HUES6 (cell line): ENCODE results near the gene IMP3.
"Not testable (repeated sequence)": the region's sequence is repeated elsewhere in the genome, so short reads cannot be mapped to it uniquely, and the experiment has no call there.

Experiments
- H3K27ac ChIP-seq: 2 replicates; pipeline ENCODE4 v1.7.0; 2013; ENCODE audit warnings: low read depth, mild to moderate bottlenecking, low read length, inconsistent platforms
- H3K27me3 ChIP-seq: 2 replicates; pipeline ENCODE4 v1.6.1; 2013; ENCODE audit warnings: low read length; ENCODE audit not compliant: control insufficient read depth, insufficient read depth
- H3K36me3 ChIP-seq: 2 replicates; pipeline ENCODE4 v1.6.1; 2013; ENCODE audit warnings: low read length; ENCODE audit not compliant: control insufficient read depth, insufficient read depth
- H3K4me1 ChIP-seq: 2 replicates; pipeline ENCODE4 v1.6.1; 2013; ENCODE audit warnings: low read length; ENCODE audit not compliant: control insufficient read depth, insufficient read depth
- H3K4me3 ChIP-seq: 2 replicates; pipeline ENCODE4 v1.5.1; 2013; ENCODE audit warnings: low read depth, low read length
- H3K9ac ChIP-seq: one replicate; pipeline ENCODE4 v1.6.1; 2013; ENCODE audit warnings: mild to moderate bottlenecking, low read length
- H3K9me3 ChIP-seq: 2 replicates; pipeline ENCODE4 v1.6.1; 2013; ENCODE audit warnings: low read depth, low read length; ENCODE audit not compliant: control insufficient read depth, insufficient read depth

The IMP3 gene

DNA sequence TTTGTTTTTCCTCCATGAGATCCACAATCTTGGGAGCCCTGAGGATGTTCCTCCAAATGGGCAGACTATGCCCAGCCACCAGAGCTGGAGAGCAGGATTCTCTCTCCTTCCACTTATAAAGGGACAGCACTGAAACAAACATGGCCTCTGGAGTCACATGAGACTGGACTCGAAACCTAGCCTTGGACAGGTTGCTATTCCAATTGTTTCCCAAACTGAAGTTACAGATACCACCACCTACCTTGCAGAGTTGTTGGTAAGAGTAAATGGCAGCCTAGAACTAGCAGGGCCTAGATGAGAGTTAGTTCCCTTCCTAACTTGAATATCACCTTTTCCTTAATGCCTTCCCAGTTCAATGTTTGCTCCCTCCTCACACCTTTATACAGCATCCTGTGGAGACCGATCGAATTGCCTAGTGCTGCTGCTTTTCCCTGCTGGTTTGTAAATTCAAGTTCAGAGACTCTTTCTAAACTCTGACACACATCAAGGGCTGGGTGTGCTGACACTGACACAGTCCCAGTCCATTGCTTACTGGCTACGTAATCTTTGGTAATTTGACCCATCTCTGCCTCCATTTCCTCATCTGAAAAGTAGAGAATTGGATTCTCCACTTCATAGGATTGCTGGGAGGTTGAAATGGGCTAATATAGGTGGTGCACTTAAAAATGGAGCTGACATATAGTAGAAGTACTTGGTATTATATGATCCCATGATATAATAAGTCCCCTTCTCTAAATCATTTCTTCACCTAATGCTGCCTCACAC, 2.6 kb downstream of the IMP3 start:
- no peak overlapping the region for H3K27ac ChIP-seq

DNA sequence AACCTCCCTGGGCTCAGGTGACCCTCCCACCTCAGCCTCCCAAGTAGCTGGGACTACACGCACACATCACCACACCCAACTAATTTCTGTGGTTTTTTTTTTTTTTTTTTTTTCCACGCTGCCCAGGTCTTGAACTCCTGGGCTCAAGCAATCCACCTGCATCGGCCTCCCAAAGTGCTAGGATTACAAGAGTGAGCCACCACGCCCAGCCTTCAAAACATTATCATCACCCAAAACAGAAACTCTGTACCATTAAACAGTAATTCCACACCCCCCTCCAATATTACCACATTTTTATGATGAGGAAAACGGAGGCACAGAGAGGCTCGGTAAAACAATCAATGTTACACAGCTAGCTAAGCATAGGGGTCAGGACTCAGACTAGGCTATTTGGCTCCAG, 4.0 kb downstream of the IMP3 start:
- Histone ChIP-seq H3K27ac (no peak overlapping the region), H3K4me1 (peaks cover 15% of the 10 kb centered on the region), H3K27me3 (no peaks in the 10 kb centered on the region), H3K36me3 (no peaks in the 10 kb centered on the region), H3K9ac (no peak overlapping the region), H3K9me3 (no peaks in the 10 kb centered on the region), H3K4me3 (no peak overlapping the region)

More for the DNA sequence above, 2.6 kb downstream of the IMP3 start:
- no peak overlapping the region for H3K9ac ChIP-seq
- H3K4me3 ChIP-seq = peak overlapping the region; percentile 91
- H3K36me3 ChIP-seq = no peaks in the 10 kb centered on the region
- H3K4me1 ChIP-seq = peaks cover 15% of the 10 kb centered on the region
- H3K9me3 ChIP-seq = no peaks in the 10 kb centered on the region
- H3K27me3 ChIP-seq = no peaks in the 10 kb centered on the region

DNA sequence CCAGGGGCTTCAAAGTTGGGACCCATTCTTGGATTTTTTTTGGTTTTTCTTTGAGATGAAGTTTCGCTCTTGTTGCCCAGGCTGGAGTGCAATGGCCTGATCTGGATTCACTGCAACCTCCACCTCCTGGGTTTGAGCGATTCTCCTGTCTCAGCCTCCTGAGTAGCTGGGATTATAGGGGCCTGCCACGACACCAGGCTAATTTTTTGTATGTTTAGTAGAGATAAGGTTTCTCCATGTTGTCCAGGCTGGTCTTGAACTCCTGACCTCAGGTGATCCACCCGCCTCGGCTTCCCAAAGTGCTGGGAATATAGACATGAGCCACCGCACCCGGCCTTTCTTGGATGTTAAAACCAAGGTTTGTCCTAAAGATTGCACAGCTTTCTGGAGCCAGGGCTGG, 6.1 kb downstream of the IMP3 start:
- not testable (repeated sequence) for H3K4me3 ChIP-seq, H3K9ac ChIP-seq, H3K9me3 ChIP-seq, H3K27me3 ChIP-seq, H3K27ac ChIP-seq, H3K36me3 ChIP-seq
- peaks cover 15% of the 10 kb centered on the region for H3K4me1 ChIP-seq

DNA sequence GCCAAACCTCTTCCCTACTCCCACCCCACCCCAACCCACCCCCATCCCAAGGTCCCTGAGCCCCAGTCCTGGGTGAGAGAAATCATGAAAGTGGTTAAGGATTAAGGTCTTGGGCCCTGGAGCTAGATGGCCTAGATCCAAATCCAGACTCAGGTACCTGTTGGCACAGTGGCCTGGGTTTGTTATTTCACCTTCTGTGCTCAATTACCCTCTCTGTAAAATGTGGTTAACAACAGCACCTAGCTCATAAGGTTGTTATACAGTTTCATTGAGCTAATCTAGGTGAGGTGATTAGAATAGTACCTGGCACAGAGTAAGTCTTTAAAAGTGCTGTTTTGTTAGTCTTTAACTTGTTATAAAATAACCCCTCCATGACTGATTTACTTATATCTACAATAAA, 8.1 kb downstream of the IMP3 start:
- no peak overlapping the region for H3K27ac ChIP-seq
- no peaks in the 10 kb centered on the region for H3K27me3 ChIP-seq
- H3K9me3 ChIP-seq = no peaks in the 10 kb centered on the region
- H3K4me3 ChIP-seq = no peak overlapping the region
- peaks cover 10% of the 10 kb centered on the region for H3K4me1 ChIP-seq
- H3K36me3 ChIP-seq = no peaks in the 10 kb centered on the region
- H3K9ac ChIP-seq = no peak overlapping the region

DNA sequence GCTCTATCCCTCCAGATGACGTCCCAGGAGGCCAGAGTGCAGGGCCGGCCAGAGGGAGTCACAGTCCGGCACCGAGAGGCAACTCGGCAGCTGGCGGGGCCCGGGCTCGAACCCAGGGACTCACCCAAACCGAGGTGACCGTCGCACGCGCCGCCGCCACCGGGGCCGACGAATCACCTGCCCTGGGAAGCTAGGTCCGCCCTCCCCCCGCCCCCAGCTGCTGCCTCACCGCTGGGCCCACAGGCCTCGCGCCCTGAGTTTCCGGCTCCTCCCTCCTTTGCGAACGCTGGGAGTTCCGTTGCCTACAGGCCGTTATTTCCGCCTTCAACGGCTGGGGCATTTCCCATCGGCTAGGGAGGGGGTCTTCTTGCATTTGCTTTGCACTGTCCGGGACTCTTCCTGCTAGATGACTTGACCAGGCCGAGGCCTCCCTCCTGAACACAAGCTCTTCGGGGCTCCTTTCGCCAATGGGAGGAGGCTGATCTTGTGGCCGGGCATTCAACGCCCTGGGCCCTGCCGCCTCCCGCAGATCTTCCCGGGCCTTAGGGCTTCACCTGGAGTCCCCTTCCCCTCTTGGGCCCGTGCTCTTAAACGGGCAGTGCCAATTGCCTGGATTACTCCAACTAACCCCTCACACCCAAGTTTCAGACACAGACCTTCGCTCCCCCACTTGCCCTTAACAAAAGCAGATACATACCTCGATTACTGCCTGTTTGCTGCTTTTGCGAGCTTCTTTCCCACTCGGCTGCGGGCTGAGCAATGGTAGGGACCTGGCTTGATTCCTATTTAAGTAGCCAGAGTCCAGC, 14.3 kb downstream of the IMP3 start, which contains the start of gene SNUPN:
SNUPN (minus strand) TSS at position 184 of the 806 bp plus-strand sequence. CDS start 4,674 bp downstream, outside the sequence.
- peak within 1 kb of the TSS; percentile 87 for H3K4me3 ChIP-seq
- peak within 1 kb of the TSS; percentile 97 for H3K27ac ChIP-seq
- no peaks in the 10 kb centered on the region for H3K9me3 ChIP-seq
- H3K9ac ChIP-seq = peak within 1 kb of the TSS; percentile 96
- H3K36me3 ChIP-seq = peaks cover under 1% of the 10 kb centered on the region; the same call in 1 of the 2 replicates
- H3K4me1 ChIP-seq = peaks cover 5% of the 10 kb centered on the region; the same call in 1 of the 2 replicates
- H3K27me3 ChIP-seq = no peaks in the 10 kb centered on the region

DNA sequence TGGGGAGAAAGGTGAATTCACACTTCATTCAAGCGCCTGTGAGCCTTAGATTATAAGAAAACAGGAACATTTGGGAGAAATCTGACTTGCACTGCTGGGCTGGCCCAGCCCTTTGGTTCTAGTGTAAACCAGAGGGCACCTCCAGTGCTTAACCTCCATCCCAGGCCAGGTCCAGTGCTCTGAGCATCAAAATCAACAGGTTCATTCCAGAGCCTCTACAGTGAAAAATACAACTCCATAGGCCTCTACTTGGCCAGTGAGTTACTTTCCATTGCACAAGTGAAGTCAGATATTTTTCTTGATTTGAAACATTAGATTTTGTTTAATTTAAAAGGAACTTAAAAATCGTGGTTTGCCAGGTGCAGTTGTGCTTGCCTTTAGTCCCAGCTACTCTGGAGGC, 17.5 kb downstream of the IMP3 start:
- H3K27ac ChIP-seq = no peak overlapping the region
- peaks cover 19% of the 10 kb centered on the region for H3K36me3 ChIP-seq
- H3K4me3 ChIP-seq = no peak overlapping the region
- H3K9me3 ChIP-seq = no peaks in the 10 kb centered on the region
- peaks cover 3% of the 10 kb centered on the region; the same call in 1 of the 2 replicates for H3K4me1 ChIP-seq
- no peak overlapping the region for H3K9ac ChIP-seq
- H3K27me3 ChIP-seq = no peaks in the 10 kb centered on the region

DNA sequence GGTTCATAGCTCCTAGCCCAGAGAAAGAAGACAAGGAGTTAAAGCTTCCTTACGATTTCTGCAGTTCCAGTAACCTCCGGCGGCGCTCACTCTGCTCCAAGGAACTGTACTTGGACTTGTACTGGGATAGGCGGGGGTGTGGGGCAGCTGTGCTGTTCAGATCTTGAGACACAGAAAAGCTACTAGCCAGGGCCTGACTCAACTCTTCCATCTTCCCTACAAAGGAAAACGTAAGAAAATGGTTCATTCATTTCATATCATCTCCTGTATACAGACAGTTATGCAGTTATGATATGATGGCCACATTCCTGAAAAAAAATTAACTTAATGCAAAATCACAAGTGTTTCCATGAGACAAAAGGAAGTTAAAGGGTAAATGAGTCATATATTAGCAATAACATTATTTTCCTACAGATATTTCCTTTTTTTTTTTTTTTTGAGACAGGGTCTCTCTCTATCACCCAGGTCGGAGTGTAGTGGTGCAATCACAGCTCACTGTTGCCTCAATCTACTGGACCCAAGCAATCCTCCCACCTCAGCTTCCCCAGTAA, 19.1 kb downstream of the IMP3 start:
- H3K27ac ChIP-seq = no peak overlapping the region
- H3K4me1 ChIP-seq = no peaks in the 10 kb centered on the region
- H3K9me3 ChIP-seq = no peaks in the 10 kb centered on the region
- H3K4me3 ChIP-seq = no peak overlapping the region
- H3K9ac ChIP-seq = no peak overlapping the region
- no peaks in the 10 kb centered on the region for H3K27me3 ChIP-seq
- H3K36me3 ChIP-seq = peaks cover 34% of the 10 kb centered on the region

DNA sequence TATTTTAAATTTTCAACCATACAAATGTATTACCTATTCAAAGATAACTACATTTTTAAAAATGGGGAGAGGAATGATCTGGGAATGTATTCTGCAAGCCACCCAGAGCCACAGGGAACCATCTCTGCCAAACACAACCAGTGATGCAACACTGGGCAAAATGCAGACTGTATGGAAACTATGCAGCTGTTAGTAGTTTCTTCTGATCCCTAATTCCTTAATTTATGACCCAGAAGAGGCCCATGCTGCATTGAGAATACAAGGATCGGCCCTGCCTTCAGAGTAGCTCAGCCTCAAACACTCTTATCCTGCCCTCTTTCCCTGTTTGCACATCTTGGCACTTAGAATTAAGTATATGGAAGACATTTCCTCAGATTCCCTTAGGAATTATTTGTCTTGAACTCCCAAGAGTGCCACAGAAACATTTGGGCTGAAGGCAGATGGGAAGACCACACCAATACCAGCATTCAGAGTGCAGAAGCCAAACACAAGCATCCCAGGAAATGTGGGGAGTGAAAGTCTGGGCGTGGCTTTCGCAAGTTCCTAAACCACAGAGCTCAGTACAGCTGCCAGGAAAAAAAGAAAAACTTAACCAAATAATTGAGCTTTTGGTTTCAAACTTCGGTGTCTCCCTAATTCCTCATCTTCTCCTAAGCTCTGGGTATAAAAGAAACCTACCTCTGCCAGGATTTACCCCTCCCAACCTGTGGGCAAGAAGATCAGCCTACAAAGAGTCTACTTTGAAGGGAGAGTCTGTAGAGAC, 19.8 kb downstream of the IMP3 start:
- H3K27me3 ChIP-seq = no peaks in the 10 kb centered on the region
- no peak overlapping the region for H3K27ac ChIP-seq
- H3K36me3 ChIP-seq = peaks cover 39% of the 10 kb centered on the region
- H3K4me3 ChIP-seq = no peak overlapping the region
- H3K9me3 ChIP-seq = no peaks in the 10 kb centered on the region
- no peaks in the 10 kb centered on the region for H3K4me1 ChIP-seq
- no peak overlapping the region for H3K9ac ChIP-seq

DNA sequence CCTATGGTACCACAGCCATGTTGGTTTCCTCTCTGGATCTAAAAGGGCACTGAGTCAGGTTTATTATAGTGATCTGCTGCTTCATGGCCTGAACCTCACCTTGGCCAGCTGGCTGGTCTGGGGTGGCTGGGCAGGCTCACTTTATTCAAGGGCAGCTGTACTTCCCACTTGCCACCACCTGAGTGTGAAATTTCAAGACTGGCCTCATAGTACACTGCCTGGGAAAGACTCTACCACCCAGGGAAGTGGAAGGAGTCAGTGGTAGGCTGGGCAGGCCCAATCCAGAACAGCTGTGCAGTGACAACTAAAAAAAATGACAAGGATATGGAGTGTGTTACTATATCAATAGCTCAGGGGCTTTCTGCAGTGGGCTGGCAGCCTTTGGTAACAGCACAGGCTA, 23.3 kb downstream of the IMP3 start:
- H3K4me3 ChIP-seq = no peak overlapping the region
- H3K9me3 ChIP-seq = no peaks in the 10 kb centered on the region
- H3K27ac ChIP-seq = no peak overlapping the region
- H3K27me3 ChIP-seq = no peaks in the 10 kb centered on the region
- no peak overlapping the region for H3K9ac ChIP-seq
- peaks cover 63% of the 10 kb centered on the region for H3K36me3 ChIP-seq
- no peaks in the 10 kb centered on the region for H3K4me1 ChIP-seq

DNA sequence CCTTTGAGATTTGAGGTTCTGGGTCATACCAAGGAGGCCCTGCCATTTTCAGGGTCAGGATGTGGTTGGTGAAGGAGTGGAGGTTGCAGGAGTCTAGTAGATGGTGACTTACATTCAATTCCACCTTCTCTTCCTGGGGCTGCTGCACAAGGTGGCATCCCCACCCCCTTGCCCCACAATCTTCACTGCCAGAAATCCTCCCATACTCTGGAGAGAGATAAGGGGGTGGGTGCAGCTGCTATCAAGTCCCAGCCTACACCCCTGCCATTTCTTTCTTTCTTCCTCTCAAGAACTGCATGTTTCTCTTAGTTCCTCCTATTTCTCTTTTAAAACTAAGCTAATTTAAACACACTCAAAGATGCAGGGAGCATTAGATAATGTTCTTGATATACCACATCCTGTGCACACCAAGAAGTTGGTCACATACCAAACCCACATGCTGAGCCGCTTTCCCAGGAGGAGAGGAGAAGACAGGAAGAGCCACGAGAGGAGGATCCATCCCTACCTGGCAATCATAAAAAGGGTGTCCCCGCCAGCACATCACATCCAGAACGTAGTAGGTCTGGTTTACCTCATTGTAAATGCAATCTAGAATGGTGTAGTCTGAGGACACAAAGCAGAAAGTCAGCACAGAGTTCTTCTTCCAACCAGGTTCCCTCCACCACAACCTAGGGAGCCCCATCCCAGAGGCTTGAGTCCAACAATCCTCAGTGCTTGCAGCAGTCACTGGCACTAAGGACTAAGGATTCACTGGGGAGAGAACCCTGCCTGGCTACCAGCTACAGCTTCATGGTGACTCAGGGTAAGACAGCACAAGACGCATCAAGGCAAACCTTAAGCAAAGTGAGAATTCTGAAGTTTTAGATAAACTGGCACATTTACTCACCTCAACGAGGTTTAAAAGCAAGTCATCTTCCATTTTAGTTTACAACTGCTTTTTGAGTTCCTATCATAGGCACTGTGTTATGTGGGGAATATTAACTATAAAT, 33.0 kb downstream of the IMP3 start:
- Histone ChIP-seq H3K9ac (no peak overlapping the region), H3K9me3 (no peaks in the 10 kb centered on the region), H3K27ac (no peak overlapping the region), H3K36me3 (peaks cover 56% of the 10 kb centered on the region), H3K27me3 (no peaks in the 10 kb centered on the region), H3K4me3 (no peak overlapping the region), H3K4me1 (no peaks in the 10 kb centered on the region)
